Mesothelial cell of epicardium (in vitro differentiated cells): ENCODE results near the gene CCDC69. TPM values are rescaled to one million over a fixed set of nuclear protein-coding genes. Genes with fewer than 3 reads are reported as not detected.

Experiments used
- DNase-seq, 2 experiments: peaks; one replicate each; pipeline ENCODE4 v3.0.0; 2021; ENCODE audit warnings: low spot score in 2 of 2; ENCODE audit not compliant: unreplicated experiment in 2 of 2
- H3K27ac Mint-ChIP-seq: 2 replicates; pipeline ENCODE4 v1.8.0; 2021; ENCODE audit warnings: mixed read lengths
- H3K27me3 Mint-ChIP-seq: 2 replicates; pipeline ENCODE4 v1.8.0; 2021; ENCODE audit warnings: low read depth, mixed read lengths
- H3K36me3 Mint-ChIP-seq: 2 replicates; pipeline ENCODE4 v1.8.0; 2021; ENCODE audit warnings: mixed read lengths
- H3K4me1 Mint-ChIP-seq: 2 replicates; pipeline ENCODE4 v1.8.0; 2021; ENCODE audit warnings: mixed read lengths
- H3K4me3 Mint-ChIP-seq: 2 replicates; pipeline ENCODE4 v1.8.0; 2021; ENCODE audit warnings: mild to moderate bottlenecking, moderate library complexity, mixed read lengths
- H3K9me3 Mint-ChIP-seq: 2 replicates; pipeline ENCODE4 v1.8.0; 2021; ENCODE audit warnings: mixed read lengths
- CTCF ChIP-seq: fragments of 200-600 bp; sonication (generic); IDR thresholded peaks from one replicate; pipeline ENCODE4 v1.5.0; 2021; ENCODE audit warnings: antibody characterized with exemption; ENCODE audit not compliant: unreplicated experiment
- total RNA-seq: library from RNA; stranded (reverse); gene quantifications from 3 replicates; pipeline ENCODE4 v1.2.1, GENCODE V29; 2021

Gene CCDC69
- total RNA-seq, 1 donor from 2014 or later = 4.8 TPM

- H3K27ac Mint-ChIP-seq = no peak overlapping the region
- DNase-seq = no peak
- no peak for TF ChIP-seq CTCF
- H3K27me3 Mint-ChIP-seq = no peaks in the 10 kb centered on the region
- peaks cover 16% of the 10 kb centered on the region for H3K4me1 Mint-ChIP-seq
- H3K4me3 Mint-ChIP-seq = no peak overlapping the region
- no peaks in the 10 kb centered on the region for H3K36me3 Mint-ChIP-seq
- no peaks in the 10 kb centered on the region for H3K9me3 Mint-ChIP-seq
These were observed 56.9 kb downstream of the CCDC69 start for GRCh38 chr5:151167022-151167421.

GRCh38 chr5:151164687-151165392, 59.1 kb downstream of the CCDC69 start:
- no peaks in the 10 kb centered on the region for H3K9me3 Mint-ChIP-seq
- peaks cover 19% of the 10 kb centered on the region for H3K4me1 Mint-ChIP-seq
- no peak overlapping the region for H3K4me3 Mint-ChIP-seq
- H3K36me3 Mint-ChIP-seq = no peaks in the 10 kb centered on the region
- no peaks in the 10 kb centered on the region for H3K27me3 Mint-ChIP-seq
- H3K27ac Mint-ChIP-seq = peak overlapping the region; percentile 52
- DNase-seq = peak in 1 of 2 experiments; percentile 78
- peak; percentile 61 for TF ChIP-seq CTCF

DNA sequence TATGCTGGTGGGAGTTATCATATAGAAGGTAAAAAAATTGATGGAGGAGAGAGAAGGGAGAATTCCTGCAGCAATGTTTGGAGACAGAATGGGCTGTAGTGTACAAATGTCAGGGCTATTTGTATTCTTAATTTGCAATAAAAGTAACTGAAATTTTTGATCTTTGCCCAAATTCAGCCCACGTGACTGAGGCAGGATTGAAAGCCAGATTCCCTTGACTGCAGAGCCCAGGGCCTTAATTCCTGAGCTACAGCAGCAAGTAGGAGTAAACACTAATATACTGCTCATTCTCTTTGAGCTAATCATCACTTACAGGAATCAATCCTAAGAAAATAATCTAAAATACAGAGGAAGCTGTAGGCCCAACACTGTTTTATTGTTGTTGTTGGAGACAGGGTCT, 61.1 kb downstream of the CCDC69 start:
- H3K36me3 Mint-ChIP-seq = no peaks in the 10 kb centered on the region
- TF ChIP-seq CTCF = no peak
- no peaks in the 10 kb centered on the region for H3K27me3 Mint-ChIP-seq
- H3K4me1 Mint-ChIP-seq = peaks cover 32% of the 10 kb centered on the region
- no peak for DNase-seq
- H3K4me3 Mint-ChIP-seq = no peak overlapping the region
- H3K9me3 Mint-ChIP-seq = no peaks in the 10 kb centered on the region
- H3K27ac Mint-ChIP-seq = peak overlapping the region; percentile 64

DNA sequence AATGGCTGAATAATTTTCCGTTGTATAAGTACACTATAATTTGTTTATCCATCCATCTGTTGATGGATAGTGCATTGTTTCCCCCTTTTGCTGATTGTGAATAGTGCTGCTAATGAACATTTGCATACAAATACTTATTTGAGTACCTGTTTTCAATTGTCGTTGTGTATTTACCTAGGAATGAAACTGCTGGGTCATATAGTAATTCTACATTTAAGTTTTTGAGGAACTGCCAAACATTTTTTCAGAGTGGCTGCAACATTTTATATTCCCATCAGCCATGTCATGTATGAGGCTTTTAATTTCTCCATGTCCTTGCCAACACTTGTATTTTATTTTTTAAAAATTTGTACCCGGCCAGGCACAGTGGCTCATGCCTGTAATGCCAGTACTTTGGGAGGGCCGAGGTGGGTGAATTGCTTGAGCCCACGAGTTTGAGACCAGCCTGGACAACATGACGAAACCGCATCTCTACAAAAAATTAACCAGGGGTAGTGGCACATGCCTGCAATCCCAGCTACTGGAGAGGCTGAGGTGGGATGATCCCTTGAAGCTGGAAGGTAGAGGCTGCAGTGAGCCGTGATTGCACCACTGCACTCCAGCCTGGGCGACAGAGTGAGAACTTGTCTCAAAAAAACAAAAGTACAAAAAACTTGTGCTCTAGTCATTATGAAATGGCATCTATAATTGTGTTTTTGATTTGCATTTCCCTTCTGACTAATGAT, 64.1 kb downstream of the CCDC69 start:
- no peaks in the 10 kb centered on the region for H3K27me3 Mint-ChIP-seq
- H3K9me3 Mint-ChIP-seq = no peaks in the 10 kb centered on the region
- H3K36me3 Mint-ChIP-seq = no peaks in the 10 kb centered on the region
- TF ChIP-seq CTCF = no peak
- DNase-seq = no peak
- H3K4me3 Mint-ChIP-seq = no peak overlapping the region
- peaks cover 53% of the 10 kb centered on the region for H3K4me1 Mint-ChIP-seq
- H3K27ac Mint-ChIP-seq = no peak overlapping the region

DNA sequence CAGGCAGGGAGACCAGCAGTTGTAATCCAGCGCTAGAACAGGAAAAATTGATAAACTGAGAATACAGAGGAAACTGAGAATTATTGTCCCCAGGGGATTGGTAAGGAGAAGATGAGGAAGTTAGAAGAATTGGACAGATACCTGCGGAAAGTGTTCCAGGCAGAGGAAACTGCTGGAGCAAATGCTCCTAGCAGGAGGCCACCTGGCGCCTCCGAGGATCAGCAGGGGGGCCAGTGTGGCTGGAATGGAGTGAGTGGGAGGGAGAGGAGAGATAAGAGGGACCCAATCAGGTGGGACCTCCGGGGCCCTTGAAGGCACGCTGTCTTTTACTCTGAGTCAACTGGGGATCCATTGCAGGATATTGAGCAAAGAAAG, 65.6 kb downstream of the CCDC69 start:
- Mint-ChIP-seq H3K4me1 (peaks cover 59% of the 10 kb centered on the region), H3K36me3 (no peaks in the 10 kb centered on the region), H3K9me3 (no peaks in the 10 kb centered on the region), H3K27me3 (no peaks in the 10 kb centered on the region), H3K4me3 (peak overlapping the region; percentile 81), H3K27ac (peak overlapping the region; percentile 68)
- TF ChIP-seq CTCF = no peak
- no peak for DNase-seq
